Limb (tissue), 2 donors: ENCODE results near the gene GAGE12E.
"Not testable (repeated sequence)": the region's sequence is repeated elsewhere in the genome, so short reads cannot be mapped to it uniquely, and the experiment has no call there.

Source experiments
- DNase-seq, 2 donors: peaks; one replicate each; pipeline ENCODE4 v3.0.0-alpha.2; 2016; ENCODE audit errors: extremely low spot score in 2 of 2

The GAGE12E gene

DNA sequence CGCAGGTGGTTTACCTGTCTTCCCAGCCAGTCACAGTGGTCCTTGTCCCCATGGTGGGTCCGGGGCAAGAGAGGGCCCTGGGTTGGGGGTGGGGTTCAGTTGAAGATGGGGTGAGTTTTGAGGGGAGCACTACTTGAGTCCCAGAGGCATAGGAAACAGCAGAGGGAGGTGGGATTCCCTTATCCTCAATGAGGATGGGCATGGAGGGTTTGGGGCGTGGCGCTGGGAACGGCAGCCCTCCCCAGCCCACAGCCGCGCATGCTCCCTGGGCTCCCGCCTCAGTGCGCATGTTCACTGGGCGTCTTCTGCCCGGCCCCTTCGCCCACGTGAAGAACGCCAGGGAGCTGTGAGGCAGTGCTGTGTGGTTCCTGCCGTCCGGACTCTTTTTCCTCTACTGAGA lies at the start of gene GAGE12E:
Gene GAGE12E (plus strand): TSS at position 301 of the 400 bp plus-strand sequence. CDS start 1,155 bp downstream, outside the sequence.
- DNase-seq = not testable (repeated sequence)

GRCh38 chrX:49531877-49532276 lies 19.2 kb upstream of the GAGE12E start, which contains the start of gene GAGE12C:
Gene GAGE12C (plus strand): TSS chrX:49532177. CDS start chrX:49533332, 1,155 bp downstream.
- DNase-seq = not testable (repeated sequence)

DNA sequence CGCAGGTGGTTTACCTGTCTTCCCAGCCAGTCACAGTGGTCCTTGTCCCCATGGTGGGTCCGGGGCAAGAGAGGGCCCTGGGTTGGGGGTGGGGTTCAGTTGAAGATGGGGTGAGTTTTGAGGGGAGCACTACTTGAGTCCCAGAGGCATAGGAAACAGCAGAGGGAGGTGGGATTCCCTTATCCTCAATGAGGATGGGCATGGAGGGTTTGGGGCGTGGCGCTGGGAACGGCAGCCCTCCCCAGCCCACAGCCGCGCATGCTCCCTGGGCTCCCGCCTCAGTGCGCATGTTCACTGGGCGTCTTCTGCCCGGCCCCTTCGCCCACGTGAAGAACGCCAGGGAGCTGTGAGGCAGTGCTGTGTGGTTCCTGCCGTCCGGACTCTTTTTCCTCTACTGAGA lies 9.7 kb upstream of the GAGE12E start, which contains the start of gene GAGE12D:
Gene GAGE12D (plus strand): TSS at position 301 of the 400 bp plus-strand sequence. CDS start 1,155 bp downstream, outside the sequence.
- not testable (repeated sequence) for DNase-seq

DNA sequence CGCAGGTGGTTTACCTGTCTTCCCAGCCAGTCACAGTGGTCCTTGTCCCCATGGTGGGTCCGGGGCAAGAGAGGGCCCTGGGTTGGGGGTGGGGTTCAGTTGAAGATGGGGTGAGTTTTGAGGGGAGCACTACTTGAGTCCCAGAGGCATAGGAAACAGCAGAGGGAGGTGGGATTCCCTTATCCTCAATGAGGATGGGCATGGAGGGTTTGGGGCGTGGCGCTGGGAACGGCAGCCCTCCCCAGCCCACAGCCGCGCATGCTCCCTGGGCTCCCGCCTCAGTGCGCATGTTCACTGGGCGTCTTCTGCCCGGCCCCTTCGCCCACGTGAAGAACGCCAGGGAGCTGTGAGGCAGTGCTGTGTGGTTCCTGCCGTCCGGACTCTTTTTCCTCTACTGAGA lies 9.5 kb downstream of the GAGE12E start, which contains the start of gene GAGE12F:
Gene GAGE12F (plus strand): TSS at position 301 of the 400 bp plus-strand sequence. CDS start 1,155 bp downstream, outside the sequence.
- not testable (repeated sequence) for DNase-seq

- DNase-seq = not testable (repeated sequence)
These were observed 17.6 kb downstream of the GAGE12E start for GRCh38 chrX:49568728-49569127.

DNA sequence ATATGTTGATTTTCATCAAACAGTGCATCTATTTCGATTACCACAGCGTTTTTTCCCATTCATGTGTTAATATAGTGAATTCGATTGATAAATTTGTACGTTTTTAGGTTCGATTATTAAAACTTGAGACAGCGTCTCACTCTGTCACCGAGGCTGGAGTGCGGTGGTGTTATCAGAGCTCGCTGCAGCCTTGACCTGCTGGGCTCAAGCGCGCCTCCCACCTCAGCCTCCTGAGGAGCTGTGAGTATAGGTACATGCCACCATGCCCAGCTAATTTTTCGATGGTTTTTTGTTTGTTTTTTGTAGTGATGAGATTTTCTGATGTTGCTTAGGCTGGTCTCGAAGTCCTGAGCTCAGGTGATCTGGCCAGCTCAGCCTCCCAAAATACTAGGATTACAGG lies 18.1 kb downstream of the GAGE12E start:
- DNase-seq = not testable (repeated sequence)

- DNase-seq = not testable (repeated sequence)
These were observed 19.0 kb downstream of the GAGE12E start, which contains the start of gene GAGE12G for GRCh38 chrX:49570100-49570499. Gene GAGE12G (plus strand): TSS chrX:49570400. CDS start chrX:49571555, 1,155 bp downstream.

GRCh38 chrX:49579649-49580048 lies 28.6 kb downstream of the GAGE12E start, which contains the start of gene GAGE12H:
Gene GAGE12H (plus strand): TSS chrX:49579949. CDS start chrX:49581104, 1,155 bp downstream.
- DNase-seq = not testable (repeated sequence)

DNA sequence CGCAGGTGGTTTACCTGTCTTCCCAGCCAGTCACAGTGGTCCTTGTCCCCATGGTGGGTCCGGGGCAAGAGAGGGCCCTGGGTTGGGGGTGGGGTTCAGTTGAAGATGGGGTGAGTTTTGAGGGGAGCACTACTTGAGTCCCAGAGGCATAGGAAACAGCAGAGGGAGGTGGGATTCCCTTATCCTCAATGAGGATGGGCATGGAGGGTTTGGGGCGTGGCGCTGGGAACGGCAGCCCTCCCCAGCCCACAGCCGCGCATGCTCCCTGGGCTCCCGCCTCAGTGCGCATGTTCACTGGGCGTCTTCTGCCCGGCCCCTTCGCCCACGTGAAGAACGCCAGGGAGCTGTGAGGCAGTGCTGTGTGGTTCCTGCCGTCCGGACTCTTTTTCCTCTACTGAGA lies 38.1 kb downstream of the GAGE12E start, which contains the start of gene GAGE2A:
Gene GAGE2A (plus strand): TSS at position 301 of the 400 bp plus-strand sequence. CDS start 1,155 bp downstream, outside the sequence.
- not testable (repeated sequence) for DNase-seq

GRCh38 chrX:49589769-49590478 lies 38.8 kb downstream of the GAGE12E start:
- not testable (repeated sequence) for DNase-seq

GRCh38 chrX:49590488-49590887 lies 39.4 kb downstream of the GAGE12E start:
- not testable (repeated sequence) for DNase-seq

DNA sequence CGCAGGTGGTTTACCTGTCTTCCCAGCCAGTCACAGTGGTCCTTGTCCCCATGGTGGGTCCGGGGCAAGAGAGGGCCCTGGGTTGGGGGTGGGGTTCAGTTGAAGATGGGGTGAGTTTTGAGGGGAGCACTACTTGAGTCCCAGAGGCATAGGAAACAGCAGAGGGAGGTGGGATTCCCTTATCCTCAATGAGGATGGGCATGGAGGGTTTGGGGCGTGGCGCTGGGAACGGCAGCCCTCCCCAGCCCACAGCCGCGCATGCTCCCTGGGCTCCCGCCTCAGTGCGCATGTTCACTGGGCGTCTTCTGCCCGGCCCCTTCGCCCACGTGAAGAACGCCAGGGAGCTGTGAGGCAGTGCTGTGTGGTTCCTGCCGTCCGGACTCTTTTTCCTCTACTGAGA lies 47.6 kb downstream of the GAGE12E start, which contains the start of gene GAGE1:
Gene GAGE1 (plus strand): TSS at position 301 of the 400 bp plus-strand sequence. CDS start 1,155 bp downstream, outside the sequence.
- DNase-seq = not testable (repeated sequence)
